ENCODE results near the gene LDLRAD4.

Gene LDLRAD4

GRCh38 chr18:13621446-13621849, 402.9 kb downstream of the LDLRAD4 start:
- H3K14ac ChIP-seq (ENCODE audit: low read length in 2 of 2) = peak overlapping the region in 1 of 2 experiments; percentile 64
- H3K9me3 ChIP-seq (ENCODE audit: control insufficient read depth, low read length) = no peaks in the 10 kb centered on the region
- no peak overlapping the region for H2BK15ac ChIP-seq (ENCODE audit: low read depth, poor library complexity, severe bottlenecking)
- no peak overlapping the region for H2BK5ac ChIP-seq (ENCODE audit: low read depth, low read length, poor library complexity, severe bottlenecking)
- no peak overlapping the region for H4K8ac ChIP-seq (ENCODE audit: low read length)
- H3K4ac ChIP-seq (ENCODE audit: low read depth in 1 of 2, low read length in 2 of 2) = no peak overlapping the region
- H3K27me3 ChIP-seq (ENCODE audit: control insufficient read depth in 1 of 2, insufficient read depth in 1 of 2, low read length in 2 of 2) = peaks cover 11 to 23% of the 10 kb centered on the region in 2 experiments
- no peak overlapping the region for H2BK120ac ChIP-seq (ENCODE audit: low read depth, low read length)
- no peak overlapping the region for H2AFZ ChIP-seq (ENCODE audit: low read depth, low read length)
- no peaks in the 10 kb centered on the region for H3K79me1 ChIP-seq (replicated peaks; ENCODE audit: low read length, poor library complexity, severe bottlenecking)
- no peaks in the 10 kb centered on the region for H3K4me1 ChIP-seq (ENCODE audit: control insufficient read depth, insufficient read depth, low read depth, low read length)
- H2BK12ac ChIP-seq (ENCODE audit: low read length in 2 of 2) = no peak overlapping the region
- H3K27ac ChIP-seq (ENCODE audit: low read length, poor library complexity, severe bottlenecking) = no peak overlapping the region
- H3K4me2 ChIP-seq (ENCODE audit: low read length, poor library complexity, severe bottlenecking) = no peak overlapping the region
- 92% methylated on average over 23 of the region's 23 CpGs for WGBS
- H4K91ac ChIP-seq (ENCODE audit: low read length) = no peak overlapping the region
- H3K23ac ChIP-seq (ENCODE audit: low read length in 2 of 2) = no peak overlapping the region
- no peaks in the 10 kb centered on the region for H3K36me3 ChIP-seq (ENCODE audit: control insufficient read depth in 1 of 2, insufficient read depth in 2 of 2, low read depth in 1 of 2, low read length in 2 of 2)
- H3K9ac ChIP-seq (ENCODE audit: low read length) = no peak overlapping the region
- no peak overlapping the region for H3K18ac ChIP-seq (ENCODE audit: low read depth in 1 of 2, low read length in 2 of 2)
- no peak overlapping the region for H3K4me3 ChIP-seq (ENCODE audit: insufficient read depth in 1 of 2, low read depth in 1 of 2, low read length in 2 of 2)
- no peak overlapping the region for H2AK5ac ChIP-seq (ENCODE audit: low read length, severe bottlenecking)
- DNase-seq = no peak

DNA sequence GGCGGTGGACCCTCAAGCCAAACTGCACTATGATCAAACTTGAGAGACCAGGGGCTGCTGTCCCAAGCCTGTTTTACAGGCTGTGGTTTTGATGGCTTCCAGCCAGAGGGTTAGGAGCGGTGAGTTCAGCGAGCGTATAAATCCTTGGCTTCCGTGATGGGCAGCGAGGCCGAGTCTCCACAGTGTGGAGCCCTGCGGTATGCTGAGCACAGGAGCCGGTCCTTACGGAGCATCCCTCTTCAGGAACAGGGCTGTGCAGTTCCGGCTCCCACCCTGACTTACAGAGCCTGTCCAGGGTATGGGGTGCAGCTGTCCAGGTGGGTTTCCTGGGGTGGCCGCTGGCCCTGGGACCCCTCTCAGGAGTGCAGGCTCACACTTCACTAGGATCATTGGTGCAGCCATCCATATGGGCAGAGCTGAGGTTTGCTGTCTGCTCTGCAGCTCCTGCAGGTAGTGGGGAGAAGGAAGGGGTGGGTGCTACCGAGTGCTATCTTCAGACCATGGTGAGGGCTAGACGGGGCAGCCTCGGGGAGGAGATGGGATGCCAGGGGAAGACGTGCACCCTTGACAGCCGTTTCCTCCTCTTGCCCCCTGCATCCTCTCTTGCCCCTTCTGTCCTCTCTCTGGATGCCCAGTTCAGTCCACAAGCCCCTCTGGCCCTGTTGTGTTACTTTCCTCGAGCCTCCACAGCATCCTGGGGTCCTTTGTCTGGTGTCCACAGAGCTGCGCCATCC, 403.5 kb downstream of the LDLRAD4 start:
- Histone ChIP-seq H4K91ac (ENCODE audit: low read length) (no peak overlapping the region), H3K9ac (ENCODE audit: low read length) (no peak overlapping the region), H2AK5ac (ENCODE audit: low read length, severe bottlenecking) (no peak overlapping the region), H2BK5ac (ENCODE audit: low read depth, low read length, poor library complexity, severe bottlenecking) (no peak overlapping the region), H3K14ac (ENCODE audit: low read length in 2 of 2) (no peak overlapping the region), H2BK12ac (ENCODE audit: low read length in 2 of 2) (no peak overlapping the region), H3K79me1 (replicated peaks; ENCODE audit: low read length, poor library complexity, severe bottlenecking) (no peaks in the 10 kb centered on the region), H3K23ac (ENCODE audit: low read length in 2 of 2) (no peak overlapping the region), H4K8ac (ENCODE audit: low read length) (no peak overlapping the region), H3K18ac (ENCODE audit: low read depth in 1 of 2, low read length in 2 of 2) (no peak overlapping the region), H3K4me2 (ENCODE audit: low read length, poor library complexity, severe bottlenecking) (no peak overlapping the region), H3K4me3 (ENCODE audit: insufficient read depth in 1 of 2, low read depth in 1 of 2, low read length in 2 of 2) (no peak overlapping the region), H3K9me3 (ENCODE audit: control insufficient read depth, low read length) (no peaks in the 10 kb centered on the region), H3K27ac (ENCODE audit: low read length, poor library complexity, severe bottlenecking) (no peak overlapping the region), H3K36me3 (ENCODE audit: control insufficient read depth in 1 of 2, insufficient read depth in 2 of 2, low read depth in 1 of 2, low read length in 2 of 2) (no peaks in the 10 kb centered on the region), H2BK120ac (ENCODE audit: low read depth, low read length) (no peak overlapping the region), H3K4me1 (ENCODE audit: control insufficient read depth, insufficient read depth, low read depth, low read length) (no peaks in the 10 kb centered on the region), H2AFZ (ENCODE audit: low read depth, low read length) (no peak overlapping the region), H2BK15ac (ENCODE audit: low read depth, poor library complexity, severe bottlenecking) (no peak overlapping the region), H3K27me3 (ENCODE audit: control insufficient read depth in 1 of 2, insufficient read depth in 1 of 2, low read length in 2 of 2) (peaks cover 11 to 26% of the 10 kb centered on the region in 2 experiments), H3K4ac (ENCODE audit: low read depth in 1 of 2, low read length in 2 of 2) (no peak overlapping the region)
- 92% methylated on average over 18 of the region's 19 CpGs for WGBS
- no peak for DNase-seq

DNA sequence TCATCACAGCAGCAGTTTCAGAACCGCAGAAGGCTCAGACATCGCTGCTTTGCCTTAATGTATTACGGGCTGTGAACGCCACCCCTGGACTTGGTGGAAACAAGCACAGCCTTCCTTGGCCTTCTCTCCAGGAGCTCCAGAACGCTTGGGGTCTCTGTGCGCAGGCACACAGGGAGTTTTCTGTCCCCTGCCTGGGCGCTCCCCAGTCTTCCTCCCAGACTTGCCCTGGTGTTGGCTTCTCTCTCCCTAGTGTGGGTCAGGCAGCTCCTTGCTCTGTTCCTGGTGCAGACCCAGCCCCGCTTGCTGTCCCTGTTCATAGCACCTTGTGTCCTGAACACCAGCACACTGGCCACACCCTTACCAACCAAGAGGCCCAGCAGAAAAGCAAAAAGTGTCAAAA, 404.2 kb downstream of the LDLRAD4 start:
- Histone ChIP-seq H3K79me1 (replicated peaks; ENCODE audit: low read length, poor library complexity, severe bottlenecking) (no peaks in the 10 kb centered on the region), H2BK120ac (ENCODE audit: low read depth, low read length) (no peak overlapping the region), H3K4ac (ENCODE audit: low read depth in 1 of 2, low read length in 2 of 2) (no peak overlapping the region), H2BK15ac (ENCODE audit: low read depth, poor library complexity, severe bottlenecking) (no peak overlapping the region), H3K36me3 (ENCODE audit: control insufficient read depth in 1 of 2, insufficient read depth in 2 of 2, low read depth in 1 of 2, low read length in 2 of 2) (no peaks in the 10 kb centered on the region), H2AK5ac (ENCODE audit: low read length, severe bottlenecking) (no peak overlapping the region), H2AFZ (ENCODE audit: low read depth, low read length) (no peak overlapping the region), H3K23ac (ENCODE audit: low read length in 2 of 2) (no peak overlapping the region), H2BK5ac (ENCODE audit: low read depth, low read length, poor library complexity, severe bottlenecking) (no peak overlapping the region), H3K9ac (ENCODE audit: low read length) (no peak overlapping the region), H3K4me1 (ENCODE audit: control insufficient read depth, insufficient read depth, low read depth, low read length) (no peaks in the 10 kb centered on the region), H3K14ac (ENCODE audit: low read length in 2 of 2) (no peak overlapping the region), H4K91ac (ENCODE audit: low read length) (no peak overlapping the region), H2BK12ac (ENCODE audit: low read length in 2 of 2) (no peak overlapping the region), H3K27ac (ENCODE audit: low read length, poor library complexity, severe bottlenecking) (no peak overlapping the region), H3K27me3 (ENCODE audit: control insufficient read depth in 1 of 2, insufficient read depth in 1 of 2, low read length in 2 of 2) (peaks cover 17 to 29% of the 10 kb centered on the region in 2 experiments), H4K8ac (ENCODE audit: low read length) (no peak overlapping the region), H3K18ac (ENCODE audit: low read depth in 1 of 2, low read length in 2 of 2) (no peak overlapping the region), H3K4me3 (ENCODE audit: insufficient read depth in 1 of 2, low read depth in 1 of 2, low read length in 2 of 2) (no peak overlapping the region), H3K4me2 (ENCODE audit: low read length, poor library complexity, severe bottlenecking) (no peak overlapping the region), H3K9me3 (ENCODE audit: control insufficient read depth, low read length) (no peaks in the 10 kb centered on the region)
- WGBS = 91% methylated on average over 8 of the region's 8 CpGs
- no peak for DNase-seq

DNA sequence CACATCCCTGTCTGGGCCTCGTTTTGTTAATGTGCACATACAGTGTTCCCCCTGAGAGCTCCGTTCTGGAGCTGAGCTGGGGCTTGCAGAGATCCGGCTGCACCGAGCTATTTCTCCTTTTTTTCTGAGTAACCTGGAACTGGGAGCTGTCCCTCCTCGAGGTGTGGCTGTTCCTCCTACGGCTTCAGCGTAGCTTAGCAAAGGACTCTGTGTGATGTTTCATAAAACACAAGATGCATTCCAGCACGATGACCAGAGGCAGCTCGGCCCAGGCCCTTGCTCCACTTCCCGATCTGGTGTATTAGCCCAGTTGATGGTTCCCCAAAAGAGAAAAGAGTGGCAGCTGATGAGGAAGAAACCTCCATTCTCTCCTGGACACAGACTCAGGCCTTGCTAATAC, 404.8 kb downstream of the LDLRAD4 start:
- peaks cover 23 to 34% of the 10 kb centered on the region in 2 experiments for H3K27me3 ChIP-seq (ENCODE audit: control insufficient read depth in 1 of 2, insufficient read depth in 1 of 2, low read length in 2 of 2)
- no peak overlapping the region for H2BK5ac ChIP-seq (ENCODE audit: low read depth, low read length, poor library complexity, severe bottlenecking)
- no peak overlapping the region for H3K18ac ChIP-seq (ENCODE audit: low read depth in 1 of 2, low read length in 2 of 2)
- H3K36me3 ChIP-seq (ENCODE audit: control insufficient read depth in 1 of 2, insufficient read depth in 2 of 2, low read depth in 1 of 2, low read length in 2 of 2) = no peaks in the 10 kb centered on the region
- no peaks in the 10 kb centered on the region for H3K79me1 ChIP-seq (replicated peaks; ENCODE audit: low read length, poor library complexity, severe bottlenecking)
- no peaks in the 10 kb centered on the region for H3K9me3 ChIP-seq (ENCODE audit: control insufficient read depth, low read length)
- WGBS = 72% methylated on average over 10 of the region's 10 CpGs
- no peak overlapping the region for H4K8ac ChIP-seq (ENCODE audit: low read length)
- H2BK12ac ChIP-seq (ENCODE audit: low read length in 2 of 2) = no peak overlapping the region
- no peak overlapping the region for H3K4ac ChIP-seq (ENCODE audit: low read depth in 1 of 2, low read length in 2 of 2)
- H2BK15ac ChIP-seq (ENCODE audit: low read depth, poor library complexity, severe bottlenecking) = no peak overlapping the region
- H3K23ac ChIP-seq (ENCODE audit: low read length in 2 of 2) = no peak overlapping the region
- H3K4me2 ChIP-seq (ENCODE audit: low read length, poor library complexity, severe bottlenecking) = no peak overlapping the region
- H3K27ac ChIP-seq (ENCODE audit: low read length, poor library complexity, severe bottlenecking) = no peak overlapping the region
- DNase-seq = no peak
- H3K4me1 ChIP-seq (ENCODE audit: control insufficient read depth, insufficient read depth, low read depth, low read length) = no peaks in the 10 kb centered on the region
- no peak overlapping the region for H3K14ac ChIP-seq (ENCODE audit: low read length in 2 of 2)
- H3K9ac ChIP-seq (ENCODE audit: low read length) = no peak overlapping the region
- H2AK5ac ChIP-seq (ENCODE audit: low read length, severe bottlenecking) = no peak overlapping the region
- H2AFZ ChIP-seq (ENCODE audit: low read depth, low read length) = no peak overlapping the region
- no peak overlapping the region for H3K4me3 ChIP-seq (ENCODE audit: insufficient read depth in 1 of 2, low read depth in 1 of 2, low read length in 2 of 2)
- H2BK120ac ChIP-seq (ENCODE audit: low read depth, low read length) = no peak overlapping the region
- H4K91ac ChIP-seq (ENCODE audit: low read length) = no peak overlapping the region

Data from mesenchymal stem cell (in vitro differentiated cells and primary cell).